Erythroblast (primary cell): Measurements from ENCODE around the gene ANKRD61.

ENCODE experiments used
- GATA1 ChIP-seq: IDR thresholded peaks from 2 replicates; pipeline ENCODE4 v1.6.1; 2011; ENCODE audit warnings: low read depth, mild to moderate bottlenecking, control low read depth, low read length, moderate library complexity
- POLR2A ChIP-seq: IDR thresholded peaks from 2 replicates; pipeline ENCODE4 v1.6.1; 2011; ENCODE audit warnings: mild to moderate bottlenecking, low read length

DNA sequence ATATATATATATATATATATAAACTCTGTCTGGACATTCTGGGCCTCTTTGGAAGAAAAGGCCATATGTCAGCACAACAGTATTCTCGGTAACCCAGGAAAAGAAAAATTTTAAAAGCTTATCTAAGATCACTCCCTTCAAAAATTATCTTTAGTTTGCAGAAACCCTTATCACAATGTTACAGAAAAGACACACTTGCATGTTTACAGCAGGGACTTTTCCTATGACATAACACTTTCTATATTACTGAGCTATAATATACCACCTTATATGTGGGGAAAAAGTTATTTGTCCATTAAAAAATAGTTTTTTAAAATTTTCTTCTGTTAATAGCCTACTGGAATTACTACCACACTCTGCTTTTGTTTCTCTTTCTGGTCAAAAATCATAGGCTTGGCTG lies 25.4 kb downstream of the ANKRD61 start:
- TF ChIP-seq POLR2A, result peak; percentile 49
- peak; percentile 68 for TF ChIP-seq GATA1
